Large intestine (tissue), 12 donors: Measurements from ENCODE around the gene IL36B. TPM values are rescaled to one million over a fixed set of nuclear protein-coding genes. Genes with fewer than 3 reads are reported as not detected.
"Not testable (repeated sequence)": the region's sequence is repeated elsewhere in the genome, so short reads cannot be mapped to it uniquely, and the experiment has no call there.

Experiments used
- DNase-seq, 2 donors: peaks; one replicate each; pipeline versions ENCODE4 v3.0.0 to v3.0.0-alpha.2; 2013
- H3K27ac ChIP-seq: one replicate; pipeline ENCODE4 v1.5.1; 2013; ENCODE audit warnings: low read length
- H3K27me3 ChIP-seq: 2 replicates; pipeline ENCODE4 v1.6.1; 2013; ENCODE audit warnings: low read length; ENCODE audit not compliant: control insufficient read depth, insufficient read depth
- H3K36me3 ChIP-seq: 2 replicates; pipeline ENCODE4 v1.6.1; 2013; ENCODE audit warnings: low read length; ENCODE audit not compliant: control insufficient read depth, insufficient read depth
- H3K4me1 ChIP-seq: one replicate; pipeline ENCODE4 v1.6.1; 2013; ENCODE audit warnings: low read length; ENCODE audit not compliant: control insufficient read depth, insufficient read depth
- H3K4me3 ChIP-seq: one replicate; pipeline ENCODE4 v1.5.1; 2013; ENCODE audit warnings: low read length
- H3K9me3 ChIP-seq: one replicate; pipeline ENCODE4 v1.6.1; 2013; ENCODE audit warnings: mild to moderate bottlenecking, low read depth, low read length, moderate library complexity; ENCODE audit not compliant: control insufficient read depth
- WGBS: methylation state at CpG from one replicate; pipeline ENCODE4 v1.1.5; 2013; ENCODE audit warnings: low lambda C conversion rate; ENCODE audit not compliant: insufficient coverage; 5-methylcytosine and 5-hydroxymethylcytosine counted together
- long read RNA-seq, 11 donors: transcript quantifications; one replicate each; lab custom pipeline, GENCODE V29; 2026
- polyA plus RNA-seq: library from polyadenylated mRNA; unstranded; fragments of 120-200 nt; gene quantifications from one replicate; pipeline ENCODE4 v1.2.1, GENCODE V29; 2013

The IL36B gene
- not detected for polyA plus RNA-seq
- long read RNA-seq, donor 1: 0 reads
- long read RNA-seq, donor 2: 0 reads
- long read RNA-seq, donor 3: 0 reads
- long read RNA-seq, donor 4: 0 reads
- long read RNA-seq, donor 5: 0 reads
- long read RNA-seq, donor 6: 0 reads
- long read RNA-seq, donor 7: 0 reads
- long read RNA-seq, donor 8: 0 reads
- long read RNA-seq, donor 9: 0 reads
- long read RNA-seq, donor 10: 0 reads
- long read RNA-seq, donor 11: 0 reads

DNA sequence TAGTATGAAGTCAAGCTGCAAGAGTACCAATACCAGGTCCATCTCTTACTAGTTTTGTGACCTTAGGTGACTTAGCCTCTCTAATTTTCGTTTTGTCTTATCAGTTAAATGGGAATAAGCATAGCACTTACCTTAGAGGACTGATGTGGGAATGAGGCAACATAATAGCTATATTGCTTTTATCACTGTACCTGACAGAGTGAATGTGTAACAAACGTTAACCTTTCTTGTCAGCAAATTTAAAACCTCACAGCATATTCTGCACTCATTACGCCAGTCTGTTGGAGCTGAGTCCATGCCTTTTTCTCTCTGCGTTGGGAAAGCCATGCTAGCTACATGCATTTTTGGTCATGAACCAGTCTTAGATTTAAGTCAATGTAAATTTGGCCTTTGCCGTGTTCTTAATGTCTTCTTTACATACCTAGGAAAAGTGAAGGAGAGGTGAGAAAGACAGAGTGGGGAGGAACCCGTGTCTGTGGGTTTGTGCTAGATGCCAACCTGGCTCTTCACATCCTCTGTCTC lies at the start of gene IL36B:
Gene IL36B, minus strand, starts transcription at position 472 of the 522 bp plus-strand sequence.
- H3K27me3 ChIP-seq: no peaks in the 10 kb centered on the region
- H3K36me3 ChIP-seq: no peaks in the 10 kb centered on the region
- peak within 1 kb of the TSS; percentile 86 for H3K27ac ChIP-seq
- H3K4me1 ChIP-seq: peaks cover 12% of the 10 kb centered on the region
- WGBS: no CpG with 5 or more reads among the region's 6 CpGs
- H3K9me3 ChIP-seq: peaks cover 8% of the 10 kb centered on the region
- no peak within 1 kb of the TSS for H3K4me3 ChIP-seq
- DNase-seq: peak; percentile 62 to 75

DNA sequence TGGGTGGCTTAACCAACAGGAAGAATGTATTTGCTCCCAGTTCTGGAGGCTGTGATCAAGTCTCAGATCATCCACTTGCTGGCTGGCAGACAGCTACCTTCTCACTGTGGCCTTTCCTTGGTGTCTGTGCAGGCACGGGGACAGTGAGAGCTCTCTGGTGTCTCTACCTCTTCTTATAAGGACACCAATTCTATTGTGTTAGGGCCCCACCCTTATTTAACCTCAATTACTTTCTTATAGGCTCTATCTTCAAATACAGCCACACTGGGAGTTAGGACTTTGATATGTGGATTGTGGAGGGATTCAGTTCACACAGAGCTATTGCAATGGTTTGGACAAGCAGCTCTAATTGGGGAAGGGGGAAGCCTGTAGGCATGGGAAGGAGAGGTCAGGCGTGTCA lies 49.5 kb upstream of the IL36B start:
- DNase-seq: no peak
- WGBS: no CpG with 5 or more reads among the region's 2 CpGs
- H3K27me3 ChIP-seq: peaks cover 2% of the 10 kb centered on the region
- no peaks in the 10 kb centered on the region for H3K9me3 ChIP-seq
- H3K4me1 ChIP-seq: no peaks in the 10 kb centered on the region
- H3K4me3 ChIP-seq: no peak overlapping the region
- no peak overlapping the region for H3K27ac ChIP-seq
- H3K36me3 ChIP-seq: no peaks in the 10 kb centered on the region

DNA sequence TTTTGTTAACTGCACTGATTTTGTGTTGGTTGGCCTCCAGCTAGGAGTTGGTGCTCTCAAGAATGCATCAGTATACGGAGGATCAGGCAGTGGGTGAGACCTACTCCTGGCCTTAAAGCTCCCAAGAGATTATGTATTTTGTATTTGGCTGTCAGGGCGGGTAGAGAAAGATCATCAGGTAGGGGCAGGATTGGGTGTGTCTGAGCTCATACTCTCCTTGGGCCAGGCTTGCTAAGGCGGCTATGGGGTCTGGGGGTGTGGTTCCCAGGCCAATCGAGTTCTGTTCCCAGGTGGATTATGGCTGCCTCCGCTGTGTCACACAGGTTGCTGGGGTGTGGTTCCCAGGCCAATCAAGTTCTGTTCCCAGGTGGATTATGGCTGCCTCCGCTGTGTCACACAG lies 45.9 kb upstream of the IL36B start:
- H3K9me3 ChIP-seq: peaks cover 2% of the 10 kb centered on the region
- WGBS: no CpG with 5 or more reads among the region's 6 CpGs
- H3K4me1 ChIP-seq: no peaks in the 10 kb centered on the region
- H3K4me3 ChIP-seq: no peak overlapping the region
- H3K36me3 ChIP-seq: no peaks in the 10 kb centered on the region
- no peak overlapping the region for H3K27ac ChIP-seq
- no peak for DNase-seq
- no peaks in the 10 kb centered on the region for H3K27me3 ChIP-seq

DNA sequence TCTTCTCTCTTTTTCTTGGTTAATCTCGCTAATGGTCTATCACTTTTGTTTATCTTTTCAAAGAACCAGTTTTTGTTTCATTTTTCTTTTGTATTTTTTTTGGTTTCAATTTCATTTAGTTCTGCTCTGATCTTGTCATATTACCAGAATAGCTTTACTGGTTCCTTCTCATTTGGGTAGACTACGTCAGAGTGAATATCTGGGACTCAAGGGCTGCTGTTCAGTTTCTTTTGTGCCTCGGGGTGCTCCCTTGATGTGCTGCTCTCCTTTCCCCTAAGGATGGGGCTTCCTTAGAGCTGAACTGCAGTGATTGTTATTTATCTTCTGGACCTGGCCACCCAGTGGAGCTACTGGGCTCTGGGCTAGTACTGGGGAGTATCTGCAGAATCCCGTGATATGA lies 45.4 kb upstream of the IL36B start:
- WGBS: 91% methylated on average over 1 of the region's 4 CpGs
- Histone ChIP-seq H3K9me3 (peaks cover 2% of the 10 kb centered on the region), H3K36me3 (no peaks in the 10 kb centered on the region), H3K27me3 (no peaks in the 10 kb centered on the region), H3K27ac (no peak overlapping the region), H3K4me3 (no peak overlapping the region), H3K4me1 (no peaks in the 10 kb centered on the region)
- no peak for DNase-seq

DNA sequence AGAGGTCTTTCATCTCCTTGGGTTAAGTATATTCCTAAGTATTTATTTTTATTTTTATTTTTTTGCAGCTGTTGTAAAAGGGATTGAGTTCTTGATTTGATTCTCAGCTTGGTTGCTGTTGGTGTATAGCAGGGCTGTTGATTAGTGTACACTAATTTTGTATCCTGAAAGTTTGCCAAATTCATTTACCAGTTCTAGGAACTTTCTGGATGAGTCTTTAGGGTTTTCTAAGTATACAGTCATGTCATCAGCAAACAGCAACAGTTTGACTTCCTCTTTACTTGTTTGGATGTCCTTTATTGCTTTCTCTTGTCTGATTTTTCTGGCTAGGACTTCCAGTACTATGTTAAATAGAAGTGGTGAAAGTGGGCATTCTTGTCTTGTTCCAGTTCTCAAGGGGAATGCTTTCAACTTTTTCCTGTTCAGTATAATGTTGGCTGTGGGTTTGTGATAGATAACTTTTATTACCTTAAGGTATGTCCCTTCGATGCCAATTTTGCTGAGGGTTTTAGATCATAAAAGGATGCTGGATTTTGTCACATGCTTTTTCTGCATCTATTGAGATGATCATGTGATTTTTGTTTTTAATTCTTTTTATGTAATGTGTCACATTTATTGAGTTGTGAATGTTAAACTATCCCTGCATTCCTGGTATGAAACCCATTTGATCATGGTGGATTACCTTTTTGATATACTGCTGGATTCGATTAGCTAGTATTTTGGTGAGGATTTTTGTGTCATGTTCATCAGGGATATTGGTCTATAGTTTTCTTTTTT lies 44.4 kb upstream of the IL36B start:
- not testable (repeated sequence) for H3K36me3 ChIP-seq, DNase-seq, H3K27me3 ChIP-seq, H3K9me3 ChIP-seq, H3K4me1 ChIP-seq, H3K27ac ChIP-seq, H3K4me3 ChIP-seq
- 100% methylated on average over 1 of the region's 2 CpGs for WGBS

DNA sequence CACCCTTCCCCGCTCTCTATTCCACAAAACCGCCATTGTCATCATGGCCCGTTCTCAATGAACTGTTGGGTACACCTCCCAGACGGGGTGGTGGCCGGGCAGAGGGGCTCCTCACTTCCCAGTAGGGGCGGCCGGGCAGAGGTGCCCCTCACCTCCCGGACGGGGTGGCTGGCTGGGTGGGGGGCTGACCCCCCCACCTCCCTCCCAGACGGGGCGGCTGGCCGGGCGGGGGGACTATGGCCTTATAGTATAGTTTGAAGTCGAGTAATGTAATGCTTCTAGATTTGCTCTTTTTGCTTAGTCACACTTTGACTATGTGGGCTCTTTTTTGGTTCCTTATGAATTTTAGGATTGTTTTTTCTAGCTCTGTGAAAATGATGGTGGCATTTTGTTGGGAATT lies 43.6 kb upstream of the IL36B start:
- not testable (repeated sequence) for H3K4me3 ChIP-seq, H3K27me3 ChIP-seq, H3K27ac ChIP-seq, H3K36me3 ChIP-seq, H3K4me1 ChIP-seq, H3K9me3 ChIP-seq, DNase-seq
- WGBS: no CpG with 5 or more reads among the region's 14 CpGs

DNA sequence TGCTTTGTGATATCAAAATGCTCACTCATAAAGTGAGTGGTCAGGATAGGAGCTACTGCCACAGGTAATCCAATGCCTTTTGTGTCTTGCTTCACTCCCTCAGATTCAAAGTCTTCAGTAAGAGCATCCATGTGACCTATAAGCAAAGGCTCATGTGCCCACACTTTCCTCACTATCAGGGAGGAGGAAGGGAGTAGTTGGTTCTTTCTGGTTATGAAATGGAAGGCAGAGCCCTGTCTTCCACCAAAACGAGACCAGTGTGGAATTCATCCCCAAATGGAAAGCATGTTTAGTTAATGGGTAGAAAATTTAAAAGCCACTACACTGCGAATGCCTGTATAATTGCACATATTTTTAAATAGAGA lies 40.9 kb upstream of the IL36B start:
- no CpG with 5 or more reads among the region's 2 CpGs for WGBS
- Histone ChIP-seq H3K27me3 (peaks cover 3% of the 10 kb centered on the region), H3K27ac (no peak overlapping the region), H3K4me1 (no peaks in the 10 kb centered on the region), H3K4me3 (no peak overlapping the region), H3K36me3 (no peaks in the 10 kb centered on the region), H3K9me3 (peaks cover 2% of the 10 kb centered on the region)
- DNase-seq: no peak

DNA sequence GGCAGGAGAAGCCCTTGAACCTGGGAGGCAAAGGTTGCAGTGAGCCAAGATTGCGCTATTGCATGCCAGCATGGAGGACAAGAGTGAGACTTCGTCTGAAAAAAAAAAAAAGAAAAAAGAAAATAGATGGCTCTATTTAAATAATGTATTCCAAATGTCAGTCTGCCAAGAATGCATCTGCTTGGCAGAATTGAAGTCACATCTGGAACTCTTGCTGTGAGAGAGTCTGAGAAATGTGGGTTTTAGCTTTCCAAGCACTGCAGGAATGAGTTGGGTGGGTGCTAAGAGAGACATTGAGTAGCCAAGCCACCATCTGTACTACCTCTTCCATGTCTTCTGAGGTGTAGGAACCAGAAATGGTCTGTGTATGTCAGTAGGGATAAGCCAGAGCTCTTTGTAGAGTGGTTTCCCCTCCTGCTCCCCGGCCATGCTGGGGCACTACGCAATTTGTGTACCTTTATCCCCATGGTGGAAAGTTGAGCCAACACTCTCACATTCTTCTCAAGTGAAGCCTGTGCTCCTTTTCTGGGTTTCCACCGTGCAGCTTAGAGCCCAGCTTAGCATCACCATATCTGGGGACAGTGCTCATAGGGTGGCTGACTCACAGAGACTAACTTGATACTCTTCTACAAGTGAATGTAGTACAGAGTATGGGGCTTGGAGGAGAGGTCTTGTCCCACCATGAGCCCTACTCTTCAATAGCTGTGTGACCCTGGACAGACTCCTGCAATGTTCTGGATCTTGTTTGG lies 40.4 kb upstream of the IL36B start:
- no peaks in the 10 kb centered on the region for H3K4me1 ChIP-seq

DNA sequence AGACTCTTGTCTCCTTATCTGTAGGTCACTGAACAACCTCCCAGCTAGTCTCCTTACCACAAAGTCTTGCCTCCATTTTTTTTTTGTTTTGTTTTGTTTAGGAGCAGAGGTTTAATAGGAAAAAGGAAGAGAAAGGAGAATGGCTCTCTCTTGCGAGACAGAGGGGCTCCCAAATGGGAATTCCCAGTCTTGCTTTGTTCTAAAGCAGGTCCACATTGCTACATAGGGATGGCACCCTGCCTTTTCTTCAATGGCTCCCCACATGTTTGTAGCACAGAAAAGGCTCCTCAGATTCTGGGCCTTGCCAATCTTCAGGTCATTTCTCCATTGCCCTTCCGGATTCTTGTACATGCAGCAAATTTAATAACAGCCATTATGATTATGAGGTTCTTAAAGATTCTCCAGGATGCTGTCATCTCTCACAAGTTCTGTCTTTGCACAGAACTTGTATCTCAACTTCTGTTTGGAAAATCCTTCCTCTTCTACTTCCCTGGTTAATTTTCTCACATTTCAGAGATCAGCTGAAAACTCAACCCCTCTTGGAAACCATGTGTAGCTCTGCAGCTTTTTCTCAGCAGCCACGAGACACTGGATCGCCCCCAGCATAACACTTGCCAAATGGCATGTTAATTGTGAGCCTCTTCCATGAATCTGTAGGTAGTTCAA lies 38.7 kb upstream of the IL36B start:
- Histone ChIP-seq H3K4me1 (no peaks in the 10 kb centered on the region), H3K9me3 (peaks cover 2% of the 10 kb centered on the region)
- WGBS: 100% methylated on average over 1 of the region's 4 CpGs

More for the DNA sequence above, 40.4 kb upstream of the IL36B start:
- DNase-seq: no peak
- Histone ChIP-seq H3K27ac (no peak overlapping the region), H3K36me3 (no peaks in the 10 kb centered on the region), H3K4me3 (no peak overlapping the region), H3K27me3 (peaks cover 5% of the 10 kb centered on the region), H3K9me3 (peaks cover 2% of the 10 kb centered on the region)
- WGBS: 92% methylated on average over 2 of the region's 5 CpGs

DNA sequence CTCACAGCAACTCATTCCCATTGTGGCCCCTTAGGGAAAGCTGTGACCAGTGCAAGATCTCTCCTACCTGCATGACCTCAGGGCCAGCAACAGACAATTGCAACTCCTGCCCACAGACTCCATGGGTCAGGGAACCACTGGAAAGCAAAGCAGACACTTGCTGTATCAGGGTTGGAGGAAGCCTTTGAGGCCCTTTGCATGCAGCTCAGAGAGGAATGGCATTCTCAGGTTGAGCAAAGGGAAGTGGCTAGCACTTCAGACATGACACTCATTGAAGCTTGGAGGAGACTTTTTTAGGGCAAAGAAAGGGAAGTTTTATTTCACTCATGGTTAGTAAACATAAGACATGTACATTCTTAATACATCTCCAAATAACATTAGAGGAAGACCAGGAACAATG lies 37.2 kb upstream of the IL36B start:
- Histone ChIP-seq H3K27me3 (peaks cover 5% of the 10 kb centered on the region), H3K36me3 (no peaks in the 10 kb centered on the region)

More for the DNA sequence above, 38.7 kb upstream of the IL36B start:
- Histone ChIP-seq H3K27me3 (peaks cover 5% of the 10 kb centered on the region), H3K27ac (no peak overlapping the region), H3K4me3 (no peak overlapping the region), H3K36me3 (no peaks in the 10 kb centered on the region)
- no peak for DNase-seq

More for the DNA sequence above, 37.2 kb upstream of the IL36B start:
- Histone ChIP-seq H3K4me3 (no peak overlapping the region), H3K4me1 (no peaks in the 10 kb centered on the region), H3K27ac (no peak overlapping the region), H3K9me3 (no peaks in the 10 kb centered on the region)
- no peak for DNase-seq
